GM12891 (cell line): ENCODE results near the gene UNC93B1.

Experiments
- DNase-seq: peaks from one replicate; pipeline ENCODE4 v3.0.0; 2011; ENCODE audit warnings: low spot score; ENCODE audit not compliant: insufficient read length
- FAIRE-seq: peaks from 2 replicates; lab custom pipeline; 2011; peaks lifted over from hg19 to GRCh38; lab: Jason Lieb, UNC
- PAX5 ChIP-seq: IDR thresholded peaks from 2 replicates; pipeline ENCODE4 v1.6.1; 2011; ENCODE audit warnings: low read length, moderate library complexity, mild to moderate bottlenecking; ENCODE audit not compliant: insufficient read depth, severe bottlenecking
- POLR2A ChIP-seq: IDR thresholded peaks from 2 replicates; pipeline ENCODE4 v1.6.1; 2011; ENCODE audit warnings: low read depth, low read length, control low read depth
- POLR2AphosphoS5 ChIP-seq: IDR thresholded peaks from 2 replicates; pipeline ENCODE4 v1.6.1; 2011; ENCODE audit warnings: low read depth, low read length, control low read depth
- POU2F2 ChIP-seq: IDR thresholded peaks from 2 replicates; pipeline ENCODE4 v1.6.1; 2011; ENCODE audit warnings: low read depth, mild to moderate bottlenecking, control low read depth, low read length, moderate library complexity
- SPI1 ChIP-seq: IDR thresholded peaks from 2 replicates; pipeline ENCODE4 v1.6.1; 2011; ENCODE audit warnings: low read depth, low read length, control low read depth
- TAF1 ChIP-seq: IDR thresholded peaks from 2 replicates; pipeline ENCODE4 v1.6.1; 2011; ENCODE audit warnings: low read depth, low read length, control low read depth

Gene UNC93B1

DNA sequence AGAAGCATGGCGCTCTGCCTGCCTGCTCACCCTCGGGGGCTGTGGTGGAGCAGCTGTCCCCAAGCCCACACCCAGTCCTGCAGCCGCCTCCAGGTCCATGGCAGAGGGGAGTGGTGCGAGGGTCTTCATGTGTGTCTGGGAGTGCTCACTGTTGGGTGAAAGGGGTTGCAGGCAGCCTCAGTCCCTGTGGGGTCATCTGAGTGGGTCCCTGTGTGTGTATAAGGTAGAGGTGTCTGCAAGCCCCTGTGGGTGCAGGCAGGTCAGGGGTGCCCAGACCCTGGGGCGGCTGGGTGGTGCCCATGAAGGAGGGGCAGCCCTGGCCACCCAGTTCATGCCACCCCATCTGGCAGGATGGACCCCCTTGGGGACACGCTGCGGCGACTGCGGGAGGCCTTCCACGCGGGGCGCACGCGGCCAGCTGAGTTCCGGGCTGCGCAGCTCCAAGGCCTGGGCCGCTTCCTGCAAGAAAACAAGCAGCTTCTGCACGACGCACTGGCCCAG, 11.1 kb upstream of the UNC93B1 start:
- DNase-seq = no peak
- FAIRE-seq = no peak
- no peak for TF ChIP-seq POLR2AphosphoS5
- no peak for TF ChIP-seq SPI1
- TF ChIP-seq POU2F2 = no peak
- no peak for TF ChIP-seq POLR2A
- TF ChIP-seq PAX5 = no peak
- TF ChIP-seq TAF1 = no peak

DNA sequence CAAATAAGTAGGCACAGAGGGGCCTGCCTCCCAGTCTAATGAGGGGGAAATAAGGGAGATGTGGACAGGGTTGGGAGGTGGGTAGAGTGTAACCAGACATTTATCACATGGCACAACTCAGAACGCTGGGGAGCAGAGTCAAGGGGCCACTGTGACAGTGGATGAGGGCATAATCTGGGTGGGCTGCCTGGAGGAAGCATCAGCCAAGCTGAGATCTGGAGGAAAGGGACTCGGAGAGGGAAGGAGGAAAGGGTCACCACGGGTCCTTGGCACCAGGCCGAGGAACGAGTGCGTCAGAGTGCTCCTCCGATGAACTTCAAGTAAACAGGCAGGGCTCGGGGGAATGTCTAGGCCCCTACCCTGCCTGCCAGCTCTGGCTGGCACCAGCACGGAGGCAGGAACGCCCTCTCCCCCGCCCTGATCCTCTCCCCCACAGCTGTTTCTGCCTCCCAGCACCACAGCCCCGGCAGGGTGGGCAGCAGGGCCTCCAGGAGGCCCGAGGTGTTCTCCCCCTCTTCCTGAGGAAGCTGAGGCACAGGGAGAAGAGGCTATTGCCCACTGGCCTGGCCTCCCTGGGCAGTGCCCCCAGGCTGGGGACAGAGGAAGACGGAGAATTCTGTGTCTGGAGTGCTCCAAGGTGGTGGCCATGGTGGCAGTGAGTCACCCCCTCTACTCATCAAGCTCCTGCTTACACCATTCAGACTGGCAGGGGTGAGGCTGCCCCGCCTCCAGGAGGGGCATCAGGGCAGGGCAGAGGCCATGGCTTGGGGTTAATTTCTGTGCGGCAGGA, 10.5 kb upstream of the UNC93B1 start:
- no peak for TF ChIP-seq POLR2AphosphoS5
- TF ChIP-seq POU2F2 = no peak
- TF ChIP-seq SPI1 = no peak
- TF ChIP-seq PAX5 = no peak
- TF ChIP-seq TAF1 = no peak
- no peak for TF ChIP-seq POLR2A
- FAIRE-seq = no peak
- no peak for DNase-seq

DNA sequence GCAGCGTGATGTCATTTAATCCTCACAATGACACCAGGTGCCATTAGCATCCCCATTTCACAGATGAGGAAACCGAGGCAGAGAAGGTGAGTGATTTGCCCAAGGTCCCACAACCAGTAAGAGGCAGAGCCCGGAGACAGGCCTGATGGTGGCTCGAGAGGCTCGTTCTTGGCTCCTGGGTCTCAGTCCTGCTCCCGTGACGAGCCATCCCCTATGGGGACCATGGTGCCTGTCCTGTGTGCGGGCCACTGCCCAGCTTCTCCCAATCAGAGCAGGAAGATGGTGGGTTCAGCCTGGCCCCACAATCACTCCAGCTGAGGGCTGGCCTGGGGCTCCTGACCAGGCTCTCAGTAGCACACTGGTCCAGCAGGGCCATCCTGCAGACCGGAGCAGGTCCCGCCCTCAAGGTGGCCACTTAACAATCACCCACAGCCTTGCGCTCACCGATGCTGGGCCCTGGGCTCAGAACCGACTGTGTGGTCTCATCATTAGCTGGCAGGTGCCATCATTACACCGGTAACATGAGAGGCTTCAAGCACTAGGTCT, 9.8 kb upstream of the UNC93B1 start:
- TF ChIP-seq POLR2A (no peak), TAF1 (no peak), POLR2AphosphoS5 (no peak), SPI1 (no peak), PAX5 (no peak), POU2F2 (no peak)
- no peak for DNase-seq
- FAIRE-seq = no peak

DNA sequence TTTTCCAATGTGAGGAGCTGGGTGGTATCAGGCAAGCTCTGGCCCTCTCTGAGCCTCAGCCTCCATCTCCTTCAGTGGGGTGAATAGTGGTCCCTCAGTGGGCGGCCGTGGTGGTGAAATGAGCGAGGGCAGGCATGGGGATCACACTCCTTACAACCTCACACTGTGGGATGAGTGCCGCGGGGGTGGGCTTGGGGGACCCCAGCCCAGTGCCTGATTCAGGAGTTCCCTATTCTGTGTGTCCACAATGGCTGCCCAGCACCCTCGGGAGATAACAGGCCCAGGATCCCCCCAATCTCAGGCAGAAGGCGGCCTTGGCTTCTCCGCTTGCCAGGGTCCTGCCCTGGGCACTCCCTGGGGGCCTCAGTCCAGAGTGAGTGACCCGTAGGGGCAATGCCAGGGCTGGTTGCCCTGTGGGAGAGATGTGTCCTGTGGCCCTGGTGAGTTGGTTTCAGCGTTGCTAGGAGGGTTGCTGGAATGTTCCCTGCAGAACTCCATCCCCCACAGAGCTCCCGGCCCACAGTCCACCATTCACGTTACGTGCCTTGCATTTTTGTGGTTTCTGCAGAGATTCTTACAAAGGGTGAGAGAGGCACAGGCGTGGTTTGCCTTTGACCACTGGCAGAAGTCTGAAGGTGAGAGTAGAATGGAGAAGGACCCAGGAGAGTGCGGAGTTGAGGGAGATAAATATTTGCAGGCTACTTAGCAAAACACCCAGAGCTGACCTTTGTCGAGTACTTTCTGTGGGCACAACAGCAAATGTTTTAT, 9.1 kb upstream of the UNC93B1 start:
- no peak for FAIRE-seq
- DNase-seq = no peak
- TF ChIP-seq POLR2A (no peak), PAX5 (no peak), SPI1 (no peak), TAF1 (no peak), POLR2AphosphoS5 (no peak), POU2F2 (no peak)

DNA sequence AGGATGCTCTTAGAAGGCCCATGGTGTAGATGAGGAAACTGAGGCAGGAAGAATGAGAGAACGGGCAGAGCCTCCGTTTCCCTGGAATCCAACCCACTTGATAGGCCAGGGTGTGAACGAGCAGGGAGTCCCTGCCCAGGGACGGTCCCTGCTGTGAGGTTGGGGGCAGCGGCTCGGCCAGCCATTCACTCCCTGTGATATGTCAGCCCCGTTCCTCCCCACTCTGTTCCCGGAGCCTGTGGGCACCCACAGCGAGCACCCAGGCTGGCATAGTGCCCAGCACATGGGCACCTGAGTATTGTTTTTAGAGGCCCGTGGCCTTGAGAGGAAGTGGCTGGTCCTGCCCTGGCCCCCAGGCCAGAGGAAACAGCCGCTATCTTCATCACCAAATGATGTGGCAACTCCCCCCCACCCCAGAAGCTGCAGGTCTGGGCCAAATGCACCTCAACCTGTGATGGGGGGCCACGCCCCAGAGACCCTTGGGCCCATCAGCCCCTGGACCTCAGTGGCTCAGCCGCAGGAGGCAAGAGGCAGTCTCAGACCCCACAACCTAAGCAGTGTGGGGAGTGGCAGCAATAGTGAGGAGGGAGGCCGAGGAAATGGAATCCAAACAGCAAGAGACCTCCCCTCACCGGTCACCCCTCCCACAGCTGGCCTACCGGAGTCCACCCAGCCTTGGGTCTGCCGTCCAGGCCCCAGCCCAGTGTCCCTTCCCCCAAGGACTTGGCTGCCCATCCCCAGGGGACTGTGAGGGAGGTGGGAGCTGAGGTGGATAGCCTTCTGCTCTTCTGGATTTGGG, 8.3 kb upstream of the UNC93B1 start:
- DNase-seq = no peak
- TF ChIP-seq TAF1 (no peak), PAX5 (no peak), POLR2AphosphoS5 (no peak)
- no peak for FAIRE-seq

DNA sequence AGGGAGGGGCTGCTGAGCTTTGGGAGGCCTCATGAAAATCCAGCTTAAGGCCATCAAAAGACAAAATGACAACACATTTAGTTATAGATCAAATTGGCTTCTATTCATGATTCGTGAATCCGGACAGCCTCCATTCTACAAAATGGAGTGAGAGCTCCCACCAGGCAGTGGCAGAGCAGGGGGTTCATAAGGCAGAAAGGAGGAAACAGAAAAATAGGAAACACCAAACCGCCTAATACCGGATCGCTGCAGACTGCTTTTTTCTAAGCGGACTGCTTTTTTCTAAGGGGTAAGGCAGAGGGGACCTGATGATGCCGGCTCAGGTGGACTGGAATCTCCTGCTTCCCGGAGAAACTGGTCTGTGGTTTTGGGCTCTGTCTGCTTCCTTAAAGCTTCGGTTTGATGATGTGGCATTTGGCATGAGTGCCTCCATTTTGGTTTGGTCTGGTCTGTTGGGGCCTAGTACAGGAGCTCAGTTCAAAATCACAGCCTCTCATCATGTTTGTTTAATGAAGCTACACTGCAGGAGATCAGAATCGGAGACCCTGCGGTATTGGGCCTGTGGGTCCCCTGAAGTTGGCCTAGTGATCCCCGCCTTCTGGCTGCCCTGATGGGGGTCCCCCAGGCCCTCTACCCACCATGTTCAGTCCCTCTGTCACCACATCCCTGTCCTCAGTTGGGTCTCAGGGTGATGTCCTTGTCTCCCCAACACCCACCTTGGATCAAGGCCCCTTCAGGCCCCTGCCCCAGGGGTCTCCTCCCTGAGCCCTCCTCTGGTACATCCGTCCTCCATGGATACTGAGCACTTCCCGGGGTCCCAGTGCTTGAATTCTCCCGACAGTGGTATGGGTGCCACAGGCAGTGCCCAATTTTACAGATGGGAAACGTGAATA, 7.4 kb upstream of the UNC93B1 start:
- DNase-seq (no peak), FAIRE-seq (no peak)
- TF ChIP-seq SPI1 (no peak), TAF1 (no peak), POU2F2 (no peak), POLR2A (no peak), POLR2AphosphoS5 (no peak), PAX5 (no peak)

DNA sequence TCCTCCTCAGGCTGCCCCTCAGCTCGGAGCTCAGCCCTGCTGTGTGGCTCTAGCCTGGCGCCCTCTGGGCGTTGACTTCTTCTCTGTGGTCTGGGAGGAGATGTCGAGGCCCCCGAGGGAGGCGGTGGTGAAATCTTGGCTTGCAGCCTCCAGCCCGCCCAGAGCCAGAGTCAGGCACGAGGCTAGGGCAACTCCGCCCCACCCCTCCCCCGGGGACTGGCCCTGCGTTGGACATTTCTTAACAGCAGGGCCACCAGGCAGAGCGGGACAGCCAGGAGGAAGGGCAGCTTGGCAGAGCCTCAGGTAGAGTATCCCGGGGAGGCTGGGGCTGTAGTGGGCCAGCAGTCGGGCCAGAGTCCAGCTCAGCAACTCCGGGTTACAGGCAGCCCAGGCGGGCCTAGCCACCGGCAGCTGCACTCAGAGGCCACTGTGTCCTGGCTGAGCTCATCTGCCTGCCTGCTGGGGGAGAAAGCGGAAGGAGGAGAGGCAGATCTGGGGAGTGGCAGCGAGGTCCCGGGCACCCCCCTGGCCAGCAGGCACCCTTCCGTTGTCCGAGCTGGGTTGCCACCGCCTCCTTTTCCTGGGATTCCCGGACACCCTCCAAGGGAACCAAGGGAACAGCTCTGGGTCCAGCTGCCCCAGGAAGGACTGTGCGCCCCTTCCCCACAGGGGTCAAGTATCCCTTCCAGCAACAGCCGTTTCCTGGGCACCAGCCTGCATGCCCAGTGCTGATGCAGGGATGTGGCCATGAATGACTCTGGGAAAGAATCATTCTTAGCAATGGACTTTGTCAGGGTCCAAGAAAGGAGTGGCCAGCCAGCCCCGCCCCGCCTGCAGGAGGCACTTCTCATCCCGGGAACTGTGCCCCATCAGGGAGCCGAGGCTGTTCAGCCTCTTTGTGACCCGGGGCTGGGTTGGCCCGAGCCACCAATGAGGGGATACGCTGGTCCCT, 6.5 kb upstream of the UNC93B1 start, which contains the start of gene ALDH3B1:
TSS of gene ALDH3B1 (plus strand) at position 238 of the 952 bp plus-strand sequence. CDS start 4,971 bp downstream, outside the sequence.
- no peak for TF ChIP-seq TAF1
- no peak for TF ChIP-seq POU2F2
- TF ChIP-seq PAX5 = no peak
- no peak for TF ChIP-seq SPI1
- no peak for TF ChIP-seq POLR2AphosphoS5
- TF ChIP-seq POLR2A = no peak
- DNase-seq = no peak
- no peak for FAIRE-seq
